OCI-LY1 (cell line): Measurements from ENCODE around the gene ADAR.

Experiments used
- H2AFZ ChIP-seq: fragments of 200-600 bp; sonication (generic), shearing (Covaris generic); 2 replicates; pipeline ENCODE4 v1.6.0; 2014; ENCODE audit warnings: antibody characterized with exemption, mild to moderate bottlenecking, low read length
- H3F3A ChIP-seq: fragments of 200-600 bp; sonication (generic), shearing (Covaris generic); 2 replicates; pipeline ENCODE4 v1.6.0; 2014; ENCODE audit warnings: mild to moderate bottlenecking, antibody characterized with exemption, low read length, moderate library complexity; ENCODE audit not compliant: insufficient read depth
- H3K27ac ChIP-seq: fragments of 200-600 bp; sonication (generic); 2 replicates; pipeline ENCODE4 v1.5.1; 2014; ENCODE audit warnings: low read length, mixed run types, mild to moderate bottlenecking, low read depth; ENCODE audit not compliant: poor library complexity, severe bottlenecking
- H3K27me3 ChIP-seq: fragments of 200-600 bp; sonication (generic); 2 replicates; pipeline ENCODE4 v1.6.0; 2014; ENCODE audit warnings: antibody characterized with exemption, mild to moderate bottlenecking, low read length, moderate library complexity; ENCODE audit not compliant: insufficient read depth
- H3K36me3 ChIP-seq: fragments of 200-600 bp; sonication (generic); 2 replicates; pipeline ENCODE4 v1.6.1; 2014; ENCODE audit warnings: mild to moderate bottlenecking, antibody characterized with exemption, low read length, moderate library complexity, mixed read lengths; ENCODE audit not compliant: insufficient read depth
- H3K4me1 ChIP-seq: fragments of 200-600 bp; sonication (generic); 2 replicates; pipeline ENCODE4 v1.5.1; 2014; ENCODE audit warnings: mild to moderate bottlenecking, low read length, moderate library complexity; ENCODE audit not compliant: insufficient read depth, severe bottlenecking
- H3K4me2 ChIP-seq: fragments of 200-600 bp; sonication (generic), shearing (Covaris generic); 2 replicates; pipeline ENCODE4 v1.6.1; 2014; ENCODE audit warnings: low read length
- H3K4me3 ChIP-seq: fragments of 200-600 bp; sonication (generic); 2 replicates; pipeline ENCODE4 v1.5.1; 2014; ENCODE audit warnings: low read length, low read depth, mild to moderate bottlenecking, mixed read lengths; ENCODE audit not compliant: poor library complexity, severe bottlenecking
- H3K79me2 ChIP-seq: fragments of 200-600 bp; shearing (Covaris generic); 2 replicates; pipeline ENCODE4 v1.6.1; 2016; ENCODE audit warnings: mixed run types, low read length, mixed read lengths; ENCODE audit not compliant: insufficient read depth
- H3K9ac ChIP-seq: fragments of 200-600 bp; sonication (generic), shearing (Covaris generic); 2 replicates; pipeline ENCODE4 v1.6.1; 2014; ENCODE audit warnings: mild to moderate bottlenecking, low read length, mixed read lengths
- H3K9me2 ChIP-seq: fragments of 200-600 bp; sonication (generic), shearing (Covaris generic); 2 replicates; pipeline ENCODE4 v1.6.1; 2014; ENCODE audit warnings: low read depth, mild to moderate bottlenecking, low read length, mixed read lengths
- H3K9me3 ChIP-seq: fragments of 200-600 bp; shearing (Covaris generic); 2 replicates; pipeline ENCODE4 v1.6.1; 2014; ENCODE audit warnings: low read length, mixed read lengths
- H4K20me1 ChIP-seq: fragments of 200-600 bp; sonication (generic), shearing (Covaris generic); 2 replicates; pipeline ENCODE4 v1.6.0; 2016; ENCODE audit warnings: mild to moderate bottlenecking, low read length; ENCODE audit not compliant: insufficient read depth
- CTCF ChIP-seq: fragments of 200-600 bp; sonication (generic), shearing (Covaris generic); IDR thresholded peaks from 2 replicates; pipeline ENCODE4 v1.5.1; 2017; ENCODE audit warnings: mild to moderate bottlenecking, antibody characterized with exemption, low read length, moderate library complexity, mixed read lengths
- EZH2 ChIP-seq: fragments of 200-600 bp; sonication (generic), shearing (Covaris generic); IDR thresholded peaks from 2 replicates; pipeline ENCODE4 v1.8.0; 2017; ENCODE audit warnings: borderline replicate concordance, mixed run types, mild to moderate bottlenecking, antibody characterized with exemption, low read length, moderate library complexity, mixed read lengths

ADAR gene

GRCh38 chr1:154572468-154573167, 35.4 kb downstream of the ADAR start:
- peaks cover 28% of the 10 kb centered on the region for H3K4me1 ChIP-seq
- H3K36me3 ChIP-seq: 0 out of 2 replicates have a peak, but pooled peaks cover 5% of the 10 kb centered on the region
- no peaks in the 10 kb centered on the region for H4K20me1 ChIP-seq
- no peak overlapping the region for H3K27ac ChIP-seq
- no peaks in the 10 kb centered on the region for H3K9me3 ChIP-seq
- H3K79me2 ChIP-seq: no peaks in the 10 kb centered on the region
- H3K4me3 ChIP-seq: no peak overlapping the region
- H3K9ac ChIP-seq: no peak overlapping the region
- H3K4me2 ChIP-seq: no peak overlapping the region
- no peak overlapping the region for H2AFZ ChIP-seq
- peaks cover 6% of the 10 kb centered on the region; the same call in 1 of the 2 replicates for H3F3A ChIP-seq
- no peaks in the 10 kb centered on the region for H3K9me2 ChIP-seq
- TF ChIP-seq EZH2 (no peak), CTCF (no peak)
- 0 out of 2 replicates have a peak, but pooled peaks cover 7% of the 10 kb centered on the region for H3K27me3 ChIP-seq

DNA sequence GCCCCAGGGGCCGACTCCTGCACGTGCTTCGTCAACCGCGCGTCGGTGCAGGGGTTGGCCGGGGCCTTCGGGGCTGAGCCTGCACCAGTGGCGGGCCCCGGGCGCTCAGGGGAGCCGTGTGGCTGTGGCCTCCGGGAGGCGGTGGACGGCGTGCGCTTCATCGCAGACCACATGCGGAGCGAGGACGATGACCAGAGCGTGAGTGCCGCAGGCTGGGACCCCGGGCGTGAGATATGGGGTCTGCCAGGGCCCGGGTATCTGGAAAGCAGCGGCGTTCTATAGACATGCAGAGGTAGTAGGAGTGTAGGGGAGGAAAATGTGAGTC, 36.1 kb downstream of the ADAR start:
- Histone ChIP-seq H3K36me3 (0 out of 2 replicates have a peak, but pooled peaks cover 3% of the 10 kb centered on the region), H3K4me1 (peaks cover 28% of the 10 kb centered on the region), H3F3A (peaks cover 6% of the 10 kb centered on the region; the same call in 1 of the 2 replicates), H3K4me2 (no peak overlapping the region), H3K9me3 (no peaks in the 10 kb centered on the region), H3K79me2 (no peaks in the 10 kb centered on the region), H3K4me3 (no peak overlapping the region), H2AFZ (no peak overlapping the region), H3K27ac (no peak overlapping the region), H4K20me1 (no peaks in the 10 kb centered on the region), H3K9ac (no peak overlapping the region), H3K27me3 (0 out of 2 replicates have a peak, but pooled peaks cover 7% of the 10 kb centered on the region), H3K9me2 (no peaks in the 10 kb centered on the region)
- no peak for TF ChIP-seq EZH2
- TF ChIP-seq CTCF: no peak

DNA sequence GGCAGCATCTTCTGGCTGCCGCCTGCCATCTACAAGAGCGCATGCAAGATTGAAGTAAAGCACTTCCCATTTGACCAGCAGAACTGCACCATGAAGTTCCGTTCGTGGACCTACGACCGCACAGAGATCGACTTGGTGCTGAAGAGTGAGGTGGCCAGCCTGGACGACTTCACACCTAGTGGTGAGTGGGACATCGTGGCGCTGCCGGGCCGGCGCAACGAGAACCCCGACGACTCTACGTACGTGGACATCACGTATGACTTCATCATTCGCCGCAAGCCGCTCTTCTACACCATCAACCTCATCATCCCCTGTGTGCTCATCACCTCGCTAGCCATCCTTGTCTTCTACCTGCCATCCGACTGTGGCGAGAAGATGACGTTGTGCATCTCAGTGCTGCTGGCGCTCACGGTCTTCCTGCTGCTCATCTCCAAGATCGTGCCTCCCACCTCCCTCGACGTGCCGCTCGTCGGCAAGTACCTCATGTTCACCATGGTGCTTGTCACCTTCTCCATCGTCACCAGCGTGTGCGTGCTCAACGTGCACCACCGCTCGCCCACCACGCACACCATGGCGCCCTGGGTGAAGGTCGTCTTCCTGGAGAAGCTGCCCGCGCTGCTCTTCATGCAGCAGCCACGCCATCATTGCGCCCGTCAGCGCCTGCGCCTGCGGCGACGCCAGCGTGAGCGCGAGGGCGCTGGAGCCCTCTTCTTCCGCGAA, 36.6 kb downstream of the ADAR start:
- no peak overlapping the region for H2AFZ ChIP-seq
- H3K4me2 ChIP-seq: no peak overlapping the region
- peaks cover 24% of the 10 kb centered on the region for H3K4me1 ChIP-seq
- peaks cover 6% of the 10 kb centered on the region; the same call in 1 of the 2 replicates for H3F3A ChIP-seq
- no peaks in the 10 kb centered on the region for H3K79me2 ChIP-seq
- H3K9ac ChIP-seq: no peak overlapping the region
- H3K27ac ChIP-seq: no peak overlapping the region
- TF ChIP-seq EZH2 (no peak), CTCF (no peak)
- 0 out of 2 replicates have a peak, but pooled peaks cover 10% of the 10 kb centered on the region for H3K27me3 ChIP-seq
- no peaks in the 10 kb centered on the region for H3K36me3 ChIP-seq
- no peaks in the 10 kb centered on the region for H4K20me1 ChIP-seq
- H3K9me2 ChIP-seq: no peaks in the 10 kb centered on the region
- H3K9me3 ChIP-seq: no peaks in the 10 kb centered on the region
- no peak overlapping the region for H3K4me3 ChIP-seq
